ENCODE data around the gene CROCC2.

Gene CROCC2

GRCh38 chr2:240900141-240900860 lies 5.8 kb upstream of the CROCC2 start:
- H3K9me2 ChIP-seq (replicated peaks; ENCODE audit: insufficient read depth, low read length) = no peaks in the 10 kb centered on the region
- H3K27me3 ChIP-seq (ENCODE audit: low read length) = no peaks in the 10 kb centered on the region
- no peaks in the 10 kb centered on the region for H3K36me3 ChIP-seq (ENCODE audit: low read length)
- H3K4me2 ChIP-seq (ENCODE audit: low read depth, low read length, poor library complexity, severe bottlenecking) = no peak overlapping the region
- H3K27ac ChIP-seq (ENCODE audit: low read depth, low read length) = no peak overlapping the region
- TF ChIP-seq CTCF (IDR thresholded peaks at IDR 0.05; ENCODE audit: insufficient read depth, low read length, poor library complexity, severe bottlenecking) (no peak), EZH2phosphoT487 (conservative IDR thresholded peaks at IDR 0.05; ENCODE audit: low read length) (no peak)
- no peak overlapping the region for H2AFZ ChIP-seq (ENCODE audit: low read depth, low read length, severe bottlenecking)
- no peak overlapping the region for H3K4me3 ChIP-seq (ENCODE audit: insufficient read depth, low read length, poor library complexity, severe bottlenecking)
- H3K79me2 ChIP-seq (ENCODE audit: insufficient read depth, low read length) = no peaks in the 10 kb centered on the region
- no peaks in the 10 kb centered on the region for H3K9me3 ChIP-seq (ENCODE audit: insufficient read depth, low read length)
- H3K9ac ChIP-seq (ENCODE audit: low read length) = no peak overlapping the region
- H4K20me1 ChIP-seq (ENCODE audit: low read depth, low read length) = no peaks in the 10 kb centered on the region
- no peaks in the 10 kb centered on the region for H3F3A ChIP-seq (ENCODE audit: insufficient read depth)

GRCh38 chr2:240901986-240902614 lies 4.0 kb upstream of the CROCC2 start:
- Histone ChIP-seq H4K20me1 (ENCODE audit: low read depth, low read length) (no peaks in the 10 kb centered on the region), H3K79me2 (ENCODE audit: insufficient read depth, low read length) (no peaks in the 10 kb centered on the region)
- TF ChIP-seq CTCF (IDR thresholded peaks at IDR 0.05; ENCODE audit: insufficient read depth, low read length, poor library complexity, severe bottlenecking) = no peak
- no peak for TF ChIP-seq EZH2phosphoT487 (conservative IDR thresholded peaks at IDR 0.05; ENCODE audit: low read length)

DNA sequence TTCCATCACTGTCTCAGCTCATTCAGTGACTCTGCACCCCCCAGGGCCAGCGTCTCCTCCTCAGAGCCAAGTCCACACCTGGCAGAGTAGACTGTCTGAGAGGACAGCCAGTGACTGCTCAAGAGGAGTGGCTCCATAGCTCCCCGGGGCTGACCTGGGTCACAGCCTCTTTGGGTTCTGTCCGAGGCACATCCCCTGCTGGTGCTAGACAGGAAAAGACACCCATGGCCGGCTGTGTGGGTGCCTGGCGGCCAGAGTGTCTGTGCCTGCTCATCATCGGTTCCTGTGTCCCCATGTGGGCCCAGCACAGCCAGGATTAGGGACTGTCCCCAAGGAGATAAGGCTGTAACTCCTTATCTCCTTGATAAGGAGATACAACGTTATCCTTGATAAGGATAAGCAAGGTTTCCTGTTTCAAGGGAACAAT lies 3.5 kb upstream of the CROCC2 start:
- H3F3A ChIP-seq (ENCODE audit: insufficient read depth) = no peaks in the 10 kb centered on the region
- no peak overlapping the region for H3K27ac ChIP-seq (ENCODE audit: low read depth, low read length)
- no peaks in the 10 kb centered on the region for H3K9me2 ChIP-seq (replicated peaks; ENCODE audit: insufficient read depth, low read length)
- TF ChIP-seq EZH2phosphoT487 (conservative IDR thresholded peaks at IDR 0.05; ENCODE audit: low read length) (no peak), CTCF (IDR thresholded peaks at IDR 0.05; ENCODE audit: insufficient read depth, low read length, poor library complexity, severe bottlenecking) (no peak)
- no peaks in the 10 kb centered on the region for H3K36me3 ChIP-seq (ENCODE audit: low read length)
- no peak overlapping the region for H3K4me3 ChIP-seq (ENCODE audit: insufficient read depth, low read length, poor library complexity, severe bottlenecking)
- no peak overlapping the region for H3K9ac ChIP-seq (ENCODE audit: low read length)
- no peaks in the 10 kb centered on the region for H3K9me3 ChIP-seq (ENCODE audit: insufficient read depth, low read length)
- no peaks in the 10 kb centered on the region for H3K79me2 ChIP-seq (ENCODE audit: insufficient read depth, low read length)
- H3K4me2 ChIP-seq (ENCODE audit: low read depth, low read length, poor library complexity, severe bottlenecking) = no peak overlapping the region
- H2AFZ ChIP-seq (ENCODE audit: low read depth, low read length, severe bottlenecking) = no peak overlapping the region
- no peaks in the 10 kb centered on the region for H3K27me3 ChIP-seq (ENCODE audit: low read length)
- H4K20me1 ChIP-seq (ENCODE audit: low read depth, low read length) = no peaks in the 10 kb centered on the region

More at GRCh38 chr2:240901986-240902614, 4.0 kb upstream of the CROCC2 start:
- H3K27me3 ChIP-seq (ENCODE audit: low read length) = no peaks in the 10 kb centered on the region
- no peak overlapping the region for H3K9ac ChIP-seq (ENCODE audit: low read length)
- H3K4me2 ChIP-seq (ENCODE audit: low read depth, low read length, poor library complexity, severe bottlenecking) = no peak overlapping the region
- H3K27ac ChIP-seq (ENCODE audit: low read depth, low read length) = no peak overlapping the region
- no peaks in the 10 kb centered on the region for H3F3A ChIP-seq (ENCODE audit: insufficient read depth)
- H3K9me3 ChIP-seq (ENCODE audit: insufficient read depth, low read length) = no peaks in the 10 kb centered on the region
- no peak overlapping the region for H2AFZ ChIP-seq (ENCODE audit: low read depth, low read length, severe bottlenecking)
- H3K4me3 ChIP-seq (ENCODE audit: insufficient read depth, low read length, poor library complexity, severe bottlenecking) = no peak overlapping the region
- H3K9me2 ChIP-seq (replicated peaks; ENCODE audit: insufficient read depth, low read length) = no peaks in the 10 kb centered on the region
- H3K36me3 ChIP-seq (ENCODE audit: low read length) = no peaks in the 10 kb centered on the region
